ENCODE measurements around the gene KIRREL3. TPM values are rescaled to one million over a fixed set of nuclear protein-coding genes. Genes with fewer than 3 reads are reported as not detected.

The KIRREL3 gene
- total and polyA plus RNA-seq, 9 of the 15 experiments (the other 6 are each of a cell fraction or from before 2014, with no cell fraction given): 0.04 to 0.10 TPM; not detected in 7

DNA sequence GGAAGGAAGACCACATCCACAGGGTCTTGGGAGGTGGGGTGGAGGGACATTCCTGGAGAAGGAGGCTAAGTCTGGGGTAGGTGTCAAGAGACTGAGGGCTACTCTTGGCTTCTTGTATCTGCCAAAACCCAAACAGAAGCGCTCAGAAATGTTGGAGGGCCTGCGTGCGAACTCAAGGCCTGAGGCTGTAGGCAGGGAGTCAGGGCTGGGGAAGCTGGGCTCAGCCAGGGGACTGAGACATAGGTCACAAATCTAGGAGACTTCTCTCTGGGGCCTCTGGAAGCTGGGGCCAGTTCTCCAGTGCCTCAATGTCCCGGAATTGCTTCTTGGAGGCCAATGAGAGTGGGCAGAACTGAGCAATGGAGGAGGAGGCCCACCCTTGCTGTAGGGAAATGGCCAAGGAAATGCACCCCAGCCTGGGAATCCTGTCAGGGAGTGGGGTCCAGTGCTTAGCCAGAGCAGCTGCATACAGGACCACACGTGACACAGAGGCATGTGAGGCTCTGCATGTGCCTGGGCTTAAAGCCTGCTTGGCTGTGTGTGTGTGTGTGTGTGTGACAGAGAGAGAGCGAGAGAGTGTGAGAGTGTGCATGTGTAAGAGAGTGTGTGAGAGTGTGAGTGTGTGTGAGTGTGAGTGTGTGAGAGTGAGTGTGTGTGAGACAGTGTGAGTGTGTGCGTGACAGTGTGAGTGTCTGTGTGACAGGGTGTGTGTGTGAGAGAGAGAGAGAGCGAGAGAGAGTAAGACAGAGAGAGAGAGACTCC, 503.8 kb downstream of the KIRREL3 start:
- H3K27ac ChIP-seq (ENCODE audit: extremely low read depth, low read depth, low read length): no peak overlapping the region
- 0% methylated on average over 8 of the region's 8 CpGs for WGBS (ENCODE audit: insufficient coverage, low coverage, missing lambda C conversion rate)
- no peak for TF ChIP-seq HDAC2 (IDR thresholded peaks at IDR 0.05)
- TF ChIP-seq, protein P1, sequence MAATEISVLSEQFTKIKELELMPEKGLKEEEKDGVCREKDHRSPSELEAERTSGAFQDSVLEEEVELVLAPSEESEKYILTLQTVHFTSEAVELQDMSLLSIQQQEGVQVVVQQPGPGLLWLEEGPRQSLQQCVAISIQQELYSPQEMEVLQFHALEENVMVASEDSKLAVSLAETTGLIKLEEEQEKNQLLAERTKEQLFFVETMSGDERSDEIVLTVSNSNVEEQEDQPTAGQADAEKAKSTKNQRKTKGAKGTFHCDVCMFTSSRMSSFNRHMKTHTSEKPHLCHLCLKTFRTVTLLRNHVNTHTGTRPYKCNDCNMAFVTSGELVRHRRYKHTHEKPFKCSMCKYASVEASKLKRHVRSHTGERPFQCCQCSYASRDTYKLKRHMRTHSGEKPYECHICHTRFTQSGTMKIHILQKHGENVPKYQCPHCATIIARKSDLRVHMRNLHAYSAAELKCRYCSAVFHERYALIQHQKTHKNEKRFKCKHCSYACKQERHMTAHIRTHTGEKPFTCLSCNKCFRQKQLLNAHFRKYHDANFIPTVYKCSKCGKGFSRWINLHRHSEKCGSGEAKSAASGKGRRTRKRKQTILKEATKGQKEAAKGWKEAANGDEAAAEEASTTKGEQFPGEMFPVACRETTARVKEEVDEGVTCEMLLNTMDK (IDR thresholded peaks at IDR 0.05; ENCODE audit: borderline replicate concordance, insufficient read depth, low read depth, low read length, poor library complexity, severe bottlenecking): no peak
- DNase-seq (ENCODE audit: extremely low read depth in 1 of 4, low spot score in 3 of 4): no peak
- in situ Hi-C loops (cut with MboI): no loop called here
- no peaks in the 10 kb centered on the region for H3K9me3 ChIP-seq (replicated peaks; ENCODE audit: control insufficient read depth, insufficient read depth, low read depth, low read length)
- 0 out of 2 replicates have a peak, but pooled peaks cover 3% of the 10 kb centered on the region for H4K20me1 ChIP-seq (replicated peaks; ENCODE audit: control insufficient read depth, insufficient read depth, low read length)
- no peak overlapping the region for H3K4me2 ChIP-seq (ENCODE audit: insufficient read depth, low read length)
- POLR2A ChIA-PET: no interaction called here
- H3K36me3 ChIP-seq (ENCODE audit: control insufficient read depth, insufficient read depth, low read length): no peaks in the 10 kb centered on the region
- H3K9ac ChIP-seq (ENCODE audit: insufficient read depth in 1 of 2, low read depth in 2 of 2, low read length in 2 of 2): no peak overlapping the region
- CTCF ChIA-PET (ENCODE audit: low intra/inter-chr PET ratio): no interaction called here
- BruUV-seq (replicated peaks): no TSS peak
- H3K79me2 ChIP-seq (ENCODE audit: control insufficient read depth, insufficient read depth, low read length): no peaks in the 10 kb centered on the region
- FAIRE-seq: no peak
- H3K27me3 ChIP-seq (ENCODE audit: control insufficient read depth in 2 of 2, insufficient read depth in 2 of 2, low read length in 2 of 2): peaks cover 14 to 72% of the 10 kb centered on the region in 2 experiments; a peak in 4 of 5 replicates
- no peak overlapping the region for H2AFZ ChIP-seq (ENCODE audit: low read depth, low read length)
- no peak overlapping the region for H3K4me3 ChIP-seq
- ATAC-seq: no peak
- intact Hi-C loops (cut with micrococcal nuclease): no loop called here
- no peaks in the 10 kb centered on the region for H3K4me1 ChIP-seq (replicated peaks in 1 of 2; ENCODE audit: control insufficient read depth in 2 of 2, insufficient read depth in 2 of 2, low read length in 2 of 2)
- H3K9me1 ChIP-seq (ENCODE audit: control insufficient read depth, insufficient read depth, low read length): no peaks in the 10 kb centered on the region

Data from K562 (cell line).